GM15510 (cell line): ENCODE measurements around the gene TRIM2.

ENCODE experiments used
- POLR2A ChIP-seq: IDR thresholded peaks from 3 replicates; pipeline ENCODE4 v1.6.1; 2011; ENCODE audit warnings: borderline replicate concordance; ENCODE audit not compliant: insufficient read length; ENCODE audit errors: extremely low read depth

The TRIM2 gene

DNA sequence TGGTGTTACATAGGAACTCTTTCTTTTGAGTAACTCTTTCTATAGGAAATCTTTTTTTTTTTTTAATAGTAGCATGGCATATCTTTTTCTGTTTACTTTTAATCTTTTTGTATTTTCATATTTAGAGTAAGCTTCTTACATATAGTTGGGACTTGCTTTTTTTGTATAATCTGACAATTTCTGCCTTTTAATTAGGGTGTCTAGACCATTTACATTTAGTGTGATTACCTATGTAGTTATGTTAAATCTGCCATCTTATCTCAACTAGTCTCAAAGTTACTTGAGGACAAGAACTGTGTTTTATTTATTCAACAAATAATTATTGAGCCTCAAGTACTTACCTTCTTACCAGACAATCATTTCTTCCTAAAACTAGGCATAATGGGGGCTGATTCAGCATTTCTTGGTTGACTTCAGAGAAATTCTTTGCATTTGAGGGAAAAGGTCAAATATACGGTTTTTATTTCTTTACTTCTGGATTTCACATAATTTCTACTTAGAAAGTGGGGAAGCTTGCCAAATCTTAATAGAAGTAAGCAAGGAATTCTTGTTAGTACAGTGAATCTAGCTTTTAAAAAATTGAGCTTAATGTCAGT, 168.8 kb downstream of the TRIM2 start:
- TF ChIP-seq POLR2A: no peak

DNA sequence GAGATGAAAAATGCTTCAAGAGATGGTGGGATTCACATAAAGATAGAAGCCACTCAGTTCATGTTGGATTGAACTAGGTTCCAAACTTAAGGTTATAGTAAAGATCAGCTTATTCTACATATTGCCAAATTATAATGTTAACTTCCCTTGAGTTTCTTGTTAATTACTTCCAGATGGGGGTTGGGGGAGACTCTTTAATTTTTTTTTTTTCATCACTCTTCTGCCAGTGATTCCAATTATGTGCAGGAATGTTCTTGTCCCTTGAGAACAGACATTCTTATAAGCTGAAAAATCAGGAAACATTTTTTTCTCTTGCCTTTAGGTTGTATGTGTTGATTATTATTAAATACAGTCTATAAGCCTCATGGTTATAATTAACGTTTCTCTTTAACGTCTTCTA, 170.2 kb downstream of the TRIM2 start:
- TF ChIP-seq POLR2A: no peak

- TF ChIP-seq POLR2A: no peak
These were observed 171.1 kb downstream of the TRIM2 start for GRCh38 chr4:153375303-153375702.

- no peak for TF ChIP-seq POLR2A
These were observed 178.9 kb downstream of the TRIM2 start for GRCh38 chr4:153383131-153383530.

GRCh38 chr4:153384160-153384559, 179.9 kb downstream of the TRIM2 start:
- TF ChIP-seq POLR2A: no peak

- TF ChIP-seq POLR2A: no peak
These were observed 181.5 kb downstream of the TRIM2 start for GRCh38 chr4:153385784-153386183.

DNA sequence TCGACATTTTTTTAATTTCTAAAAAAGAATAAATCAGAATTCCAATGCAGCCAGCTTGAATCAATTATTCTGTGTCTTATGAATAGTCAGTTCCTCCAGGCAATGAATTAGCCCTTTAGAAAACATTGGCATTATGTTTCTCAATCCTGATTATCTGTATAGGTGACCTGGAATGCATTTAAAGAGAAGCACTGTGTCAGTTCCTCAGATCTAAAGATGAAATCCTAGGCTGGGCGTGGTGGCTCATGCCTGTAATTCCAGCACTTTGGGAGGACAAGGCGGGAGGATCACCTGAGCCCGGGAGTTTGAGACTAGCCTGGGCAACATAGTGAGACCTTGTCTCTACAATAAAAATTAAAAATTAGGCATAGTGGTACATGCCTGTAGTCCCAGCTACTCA, 183.7 kb downstream of the TRIM2 start:
- TF ChIP-seq POLR2A: no peak
